HG03342 (cell line): ENCODE results near the gene MINDY3.

Experiments
- ATAC-seq: cut with Tn5 transposase; IDR thresholded peaks from one replicate; pipeline ENCODE4 v1.9.1; 2021; ENCODE audit warnings: mild to moderate bottlenecking, moderate library complexity; ENCODE audit not compliant: unreplicated experiment

The MINDY3 gene

GRCh38 chr10:15739254-15739970 lies 120.9 kb downstream of the MINDY3 start:
- ATAC-seq = no peak

- no peak for ATAC-seq
Observed at GRCh38 chr10:15738270-15738925, 121.9 kb downstream of the MINDY3 start.

GRCh38 chr10:15737656-15738055 lies 122.7 kb downstream of the MINDY3 start:
- no peak for ATAC-seq

- ATAC-seq = no peak
Observed at GRCh38 chr10:15735763-15736162, 124.5 kb downstream of the MINDY3 start.

GRCh38 chr10:15730341-15730740 lies 130.0 kb downstream of the MINDY3 start:
- no peak for ATAC-seq

GRCh38 chr10:15729890-15730289 lies 130.4 kb downstream of the MINDY3 start:
- ATAC-seq = no peak
